Right lobe of liver (tissue), 6 donors: ENCODE measurements around the gene SYCE3. TPM values are rescaled to one million over a fixed set of nuclear protein-coding genes. Genes with fewer than 3 reads are reported as not detected.

ENCODE experiments used
- ATAC-seq, 4 donors: fragments of 200-7000 bp; cut with Tn5 transposase; one replicate each; pipeline ENCODE4 v1.9.1; 2020; ENCODE audit warnings: mild to moderate bottlenecking in 4 of 4, moderate library complexity in 4 of 4
- DNase-seq, 3 donors: peaks; one replicate each; pipeline ENCODE4 v3.0.0-alpha.2; 2020
- H3K27ac ChIP-seq, 3 donors: fragments of 200-600 bp; one replicate each; pipeline ENCODE4 v1.8.0; 2022
- H3K27me3 ChIP-seq, 2 donors: fragments of 200-600 bp; one replicate each; pipeline ENCODE4 v1.8.0; 2022
- H3K36me3 ChIP-seq, 4 donors: fragments of 200-600 bp; sonication (generic) in 1 of 4; one replicate each; pipeline versions ENCODE4 v1.5.1 to v1.8.0; 2017 to 2022; ENCODE audit warnings: control low read depth in 1 of 4
- H3K4me1 ChIP-seq, 4 donors: fragments of 200-600 bp; sonication (generic) in 1 of 4; one replicate each; pipeline versions ENCODE4 v1.5.1 to v1.8.0; 2017 to 2022; ENCODE audit warnings: control low read depth in 1 of 4
- H3K4me3 ChIP-seq, 3 donors: fragments of 200-600 bp; one replicate each; pipeline ENCODE4 v1.8.0; 2022
- H3K9me3 ChIP-seq, 4 donors: fragments of 200-600 bp; sonication (generic) in 1 of 4; one replicate each; pipeline versions ENCODE4 v1.5.1 to v1.8.0; 2017 to 2022; ENCODE audit warnings: control low read depth in 1 of 4
- POLR2A ChIP-seq: fragments of 450-650 bp; IDR thresholded peaks from one replicate; pipeline ENCODE4 v1.6.1; 2017; ENCODE audit warnings: antibody characterized with exemption, mild to moderate bottlenecking
- WGBS: methylation state at CpG from one replicate; pipeline ENCODE4 v1.1.6; 2018; ENCODE audit warnings: low coverage, low lambda C conversion rate; ENCODE audit not compliant: insufficient coverage; ENCODE audit errors: missing lambda C conversion rate; 5-methylcytosine and 5-hydroxymethylcytosine counted together
- intact Hi-C, 2 donors: fragments of 100-400 bp; cut with DNase I; formaldehyde crosslinking; loops; one replicate each; pipeline versions ENCODE4 v1.11.2 to v1.14.1; 2022
- total RNA-seq, 6 experiments: library from RNA; depleted of rRNA in 2 of 6; stranded (reverse); fragments of >200 nt in 2 of 6; fragmentation: NEBNext Ultra II Directional in 3 of 6; extraction: Animal tissue kit (Norgen Biotek cat#: 25700) in 3 of 6; gene quantifications; one replicate each; pipeline versions ENCODE4 v1.1.0 to v1.2.4, GENCODE V29; 2016 to 2023
- TF ChIP-seq, protein P1 (sequence below), 4 donors: fragments of 200-600 bp in 3 of 4; fragments of 450-650 bp in 1 of 4; IDR thresholded peaks; one replicate each; pipeline versions ENCODE4 v1.5.1 to v1.8.0; 2016 to 2022; ENCODE audit warnings: antibody characterized with exemption in 4 of 4, mild to moderate bottlenecking in 2 of 4
- donor health status: DM: no; HTN: yes; CAD: no.
- donor health status: DM: no; HTN: no; CAD: no.
- donor health status: DM: no; HTN: no; CAD: no.
- donor health status: DM: no; HTN: yes; CAD: no.
- donor health status: DM: no; HTN: yes; CAD: no.

SYCE3 gene
- total RNA-seq, 6 experiments from 2014 or later: 3.3 to 4.7 TPM; not detected in 4

DNA sequence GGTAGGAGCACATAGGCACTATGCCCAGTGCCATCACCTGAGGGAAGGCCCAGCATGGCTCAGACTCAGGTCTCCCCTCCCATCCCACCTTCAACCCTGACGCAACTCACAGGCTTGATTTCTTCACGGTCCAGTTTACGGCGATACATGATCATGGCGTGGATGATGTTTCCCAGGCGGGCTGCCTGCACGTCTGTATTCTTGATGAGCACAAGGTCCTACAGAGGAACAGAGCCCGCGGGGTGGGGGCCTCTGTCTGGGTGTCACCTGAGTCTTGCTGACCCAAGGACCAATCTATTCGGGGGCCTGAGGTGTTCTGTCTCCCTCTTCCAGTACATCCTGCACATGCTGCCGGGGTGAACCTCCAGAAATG lies 11.7 kb upstream of the SYCE3 start:
- no peak overlapping the region for H3K4me3 ChIP-seq
- no peaks in the 10 kb centered on the region for H3K27me3 ChIP-seq
- intact Hi-C loops: no loop called here
- H3K9me3 ChIP-seq: no peaks in the 10 kb centered on the region
- no peak for TF ChIP-seq POLR2A
- TF ChIP-seq, protein P1, sequence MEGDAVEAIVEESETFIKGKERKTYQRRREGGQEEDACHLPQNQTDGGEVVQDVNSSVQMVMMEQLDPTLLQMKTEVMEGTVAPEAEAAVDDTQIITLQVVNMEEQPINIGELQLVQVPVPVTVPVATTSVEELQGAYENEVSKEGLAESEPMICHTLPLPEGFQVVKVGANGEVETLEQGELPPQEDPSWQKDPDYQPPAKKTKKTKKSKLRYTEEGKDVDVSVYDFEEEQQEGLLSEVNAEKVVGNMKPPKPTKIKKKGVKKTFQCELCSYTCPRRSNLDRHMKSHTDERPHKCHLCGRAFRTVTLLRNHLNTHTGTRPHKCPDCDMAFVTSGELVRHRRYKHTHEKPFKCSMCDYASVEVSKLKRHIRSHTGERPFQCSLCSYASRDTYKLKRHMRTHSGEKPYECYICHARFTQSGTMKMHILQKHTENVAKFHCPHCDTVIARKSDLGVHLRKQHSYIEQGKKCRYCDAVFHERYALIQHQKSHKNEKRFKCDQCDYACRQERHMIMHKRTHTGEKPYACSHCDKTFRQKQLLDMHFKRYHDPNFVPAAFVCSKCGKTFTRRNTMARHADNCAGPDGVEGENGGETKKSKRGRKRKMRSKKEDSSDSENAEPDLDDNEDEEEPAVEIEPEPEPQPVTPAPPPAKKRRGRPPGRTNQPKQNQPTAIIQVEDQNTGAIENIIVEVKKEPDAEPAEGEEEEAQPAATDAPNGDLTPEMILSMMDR (IDR thresholded peaks at IDR 0.05): no peak
- peaks cover 0 to 11% (median 2%) of the 10 kb centered on the region in 4 donors for H3K36me3 ChIP-seq
- H3K4me1 ChIP-seq: peaks cover 0 to 16% (median 7%) of the 10 kb centered on the region in 4 donors
- no peak overlapping the region for H3K27ac ChIP-seq
- DNase-seq (no peak), ATAC-seq (no peak)
- 86% methylated on average over 7 of the region's 11 CpGs for WGBS

DNA sequence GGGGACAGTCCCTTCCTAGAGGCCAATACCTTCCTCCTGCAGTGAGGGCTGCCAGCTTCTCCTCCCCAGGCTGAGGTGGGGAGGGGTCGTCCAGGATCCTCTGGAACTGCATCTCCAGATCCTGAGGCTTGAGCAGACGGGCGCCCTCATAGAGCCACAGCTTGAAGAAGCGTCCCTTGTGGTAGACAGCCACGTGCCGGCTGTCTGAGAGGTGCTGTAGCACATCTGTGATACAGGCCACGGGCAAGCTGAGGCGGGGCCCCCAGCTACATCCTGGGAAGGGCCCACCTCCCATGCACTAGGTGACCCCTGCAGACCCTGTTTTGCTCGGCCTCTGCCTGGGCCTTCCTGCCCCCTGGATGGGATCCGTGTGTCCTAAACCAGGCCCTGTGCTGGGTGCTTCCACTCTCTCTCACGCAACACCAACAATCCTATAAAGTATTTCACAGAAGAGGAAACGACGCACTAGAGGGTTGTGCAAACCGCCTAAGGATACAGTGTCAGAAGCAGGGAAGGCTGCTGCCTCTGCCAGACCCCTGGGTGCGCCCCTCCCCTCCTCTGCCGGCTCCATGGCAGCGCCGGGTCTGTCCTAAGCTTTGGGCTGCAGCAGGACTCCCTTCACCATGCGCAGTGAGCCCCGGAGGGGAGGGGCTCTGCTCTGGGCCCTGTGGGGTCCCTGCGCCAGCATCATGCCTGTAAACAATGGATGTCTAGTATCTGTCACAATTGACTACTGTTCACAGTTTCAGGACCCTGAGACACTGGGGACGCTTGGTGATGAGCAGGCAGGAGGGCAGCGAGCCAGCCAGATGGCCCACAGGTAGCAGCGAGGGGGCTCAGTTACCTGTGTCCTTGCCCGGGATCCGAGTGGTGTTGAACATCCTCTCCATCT lies 11.0 kb upstream of the SYCE3 start:
- intact Hi-C loops: no loop called here
- Histone ChIP-seq H3K9me3 (no peaks in the 10 kb centered on the region), H3K27me3 (no peaks in the 10 kb centered on the region), H3K27ac (no peak overlapping the region), H3K4me1 (peaks cover 0 to 23% (median 10%) of the 10 kb centered on the region in 4 donors), H3K36me3 (peaks cover 0 to 11% (median 2%) of the 10 kb centered on the region in 4 donors), H3K4me3 (no peak overlapping the region)
- 78% methylated on average over 3 of the region's 26 CpGs for WGBS
- no peak for DNase-seq
- ATAC-seq: no peak
- TF ChIP-seq, protein P1 (IDR thresholded peaks at IDR 0.05): no peak
- no peak for TF ChIP-seq POLR2A

DNA sequence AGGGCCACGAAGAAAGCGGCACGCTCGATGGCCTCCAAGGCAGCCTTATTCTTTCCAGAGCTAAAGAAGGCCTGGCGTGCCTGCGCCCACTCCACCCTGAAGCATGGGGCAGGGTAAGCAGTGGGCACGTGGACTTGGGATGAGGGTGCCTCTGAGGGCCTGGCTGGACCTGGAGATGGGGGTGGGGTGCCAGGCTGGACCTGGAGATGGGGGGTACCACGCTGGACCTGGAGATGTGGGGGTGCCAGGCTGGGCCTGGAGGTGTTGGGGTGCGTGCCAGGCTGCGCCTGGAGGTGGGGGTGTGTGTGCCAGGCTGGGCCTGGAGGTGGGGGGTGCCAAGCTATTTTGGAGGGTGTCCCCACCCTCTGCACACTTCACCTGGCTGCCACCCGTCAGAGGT lies 10.2 kb upstream of the SYCE3 start:
- Histone ChIP-seq H3K27ac (no peak overlapping the region), H3K36me3 (peaks cover 0 to 11% (median 2%) of the 10 kb centered on the region in 4 donors), H3K27me3 (no peaks in the 10 kb centered on the region), H3K9me3 (no peaks in the 10 kb centered on the region), H3K4me1 (peaks cover 0 to 30% (median 15%) of the 10 kb centered on the region in 4 donors), H3K4me3 (no peak overlapping the region)
- TF ChIP-seq POLR2A: no peak
- TF ChIP-seq, protein P1 (IDR thresholded peaks at IDR 0.05): no peak
- ATAC-seq (no peak), DNase-seq (no peak)
- 88% methylated on average over 3 of the region's 11 CpGs for whole genome bisulfite sequencing
- intact Hi-C loops: no loop called here

DNA sequence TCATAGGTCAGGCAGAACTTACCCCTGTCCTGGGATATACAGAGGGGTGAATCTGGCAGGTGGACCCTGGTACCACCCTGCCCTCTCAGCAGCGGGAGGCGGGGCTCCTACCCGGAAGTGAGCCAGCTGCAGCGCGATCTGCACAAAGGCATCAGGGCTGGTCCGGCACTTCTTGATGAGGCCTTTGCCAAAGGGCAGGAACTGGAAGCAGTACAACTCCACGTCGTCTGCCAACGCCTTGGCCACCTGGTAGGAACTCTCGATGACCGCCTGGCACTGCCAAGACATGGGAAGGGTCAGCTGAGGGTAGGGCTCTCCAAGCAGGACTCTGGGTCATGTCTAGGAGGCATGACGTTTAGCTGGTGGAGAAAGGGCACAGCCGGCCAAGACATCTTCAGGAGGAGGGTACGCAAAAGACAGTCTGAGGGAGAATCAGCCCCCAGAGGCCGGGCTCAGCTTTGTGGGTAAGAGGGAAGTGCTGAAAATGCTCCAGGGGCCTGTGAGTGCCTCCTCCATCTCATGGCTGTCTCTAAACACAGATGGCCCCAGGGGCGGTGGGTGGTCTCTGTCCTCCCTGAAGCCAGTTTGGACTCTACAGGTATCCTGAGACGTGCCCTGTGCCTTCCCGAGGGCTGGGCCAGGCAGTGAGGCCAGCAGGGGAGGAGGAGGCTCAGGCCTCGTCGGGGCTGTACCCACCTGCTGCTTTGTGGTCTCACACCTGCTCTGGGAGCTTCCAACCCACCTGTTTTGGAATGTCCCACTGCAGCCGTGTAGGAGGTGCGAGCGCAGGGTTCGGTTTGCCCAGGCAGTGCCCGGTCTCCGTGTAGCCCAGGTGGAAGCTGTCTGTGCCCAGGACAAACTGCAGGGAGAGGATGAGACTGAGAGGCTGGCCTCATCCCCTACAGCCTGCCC lies 8.8 kb upstream of the SYCE3 start:
- no peak for DNase-seq
- H3K27me3 ChIP-seq: no peaks in the 10 kb centered on the region
- no peak for TF ChIP-seq POLR2A
- TF ChIP-seq, protein P1 (IDR thresholded peaks at IDR 0.05): no peak
- no peak overlapping the region for H3K4me3 ChIP-seq
- 69% methylated on average over 5 of the region's 26 CpGs for WGBS
- intact Hi-C loops: no loop called here
- H3K27ac ChIP-seq: no peak overlapping the region
- peaks cover 0 to 11% (median 2%) of the 10 kb centered on the region in 4 donors for H3K36me3 ChIP-seq
- peaks cover 0 to 30% (median 16%) of the 10 kb centered on the region in 4 donors for H3K4me1 ChIP-seq
- no peaks in the 10 kb centered on the region for H3K9me3 ChIP-seq
- no peak for ATAC-seq
